B cell (primary cell): ENCODE results near the gene RFWD3.

Source experiments
- EZH2 ChIP-seq: IDR thresholded peaks from 2 replicates; pipeline ENCODE4 v1.6.1; 2012; ENCODE audit warnings: borderline replicate concordance, low read depth, mild to moderate bottlenecking, moderate library complexity, low read length; ENCODE audit not compliant: insufficient read depth, poor library complexity, severe bottlenecking
- TF ChIP-seq, protein P1 (sequence below): fragments of 200-600 bp; IDR thresholded peaks from one replicate; pipeline ENCODE4 v1.8.0; 2022; ENCODE audit warnings: antibody characterized with exemption, mild to moderate bottlenecking

DNA sequence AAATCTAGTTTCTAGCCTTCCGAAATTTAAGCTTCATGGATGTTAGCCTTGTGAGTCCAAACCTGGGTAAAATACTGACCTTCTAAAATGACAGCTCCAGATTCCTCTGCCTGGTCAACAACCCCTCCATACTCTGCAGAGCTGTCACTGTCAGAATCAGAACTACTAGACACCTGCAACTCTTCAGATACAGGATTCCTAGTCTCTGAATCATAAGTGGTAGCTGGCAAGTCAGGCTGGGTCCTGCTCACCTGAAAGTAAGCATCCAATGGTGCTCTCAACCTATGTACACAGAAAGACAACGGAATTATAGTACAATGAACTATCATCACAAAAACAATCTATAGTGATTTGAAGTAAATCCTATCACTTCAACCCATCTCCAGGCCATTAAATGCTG, 14.8 kb downstream of the RFWD3 start:
- TF ChIP-seq, protein P1, sequence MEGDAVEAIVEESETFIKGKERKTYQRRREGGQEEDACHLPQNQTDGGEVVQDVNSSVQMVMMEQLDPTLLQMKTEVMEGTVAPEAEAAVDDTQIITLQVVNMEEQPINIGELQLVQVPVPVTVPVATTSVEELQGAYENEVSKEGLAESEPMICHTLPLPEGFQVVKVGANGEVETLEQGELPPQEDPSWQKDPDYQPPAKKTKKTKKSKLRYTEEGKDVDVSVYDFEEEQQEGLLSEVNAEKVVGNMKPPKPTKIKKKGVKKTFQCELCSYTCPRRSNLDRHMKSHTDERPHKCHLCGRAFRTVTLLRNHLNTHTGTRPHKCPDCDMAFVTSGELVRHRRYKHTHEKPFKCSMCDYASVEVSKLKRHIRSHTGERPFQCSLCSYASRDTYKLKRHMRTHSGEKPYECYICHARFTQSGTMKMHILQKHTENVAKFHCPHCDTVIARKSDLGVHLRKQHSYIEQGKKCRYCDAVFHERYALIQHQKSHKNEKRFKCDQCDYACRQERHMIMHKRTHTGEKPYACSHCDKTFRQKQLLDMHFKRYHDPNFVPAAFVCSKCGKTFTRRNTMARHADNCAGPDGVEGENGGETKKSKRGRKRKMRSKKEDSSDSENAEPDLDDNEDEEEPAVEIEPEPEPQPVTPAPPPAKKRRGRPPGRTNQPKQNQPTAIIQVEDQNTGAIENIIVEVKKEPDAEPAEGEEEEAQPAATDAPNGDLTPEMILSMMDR: no peak
- no peak for TF ChIP-seq EZH2
